ENCODE measurements around the gene TRAPPC2L. TPM values are rescaled to one million over a fixed set of nuclear protein-coding genes. Genes with fewer than 3 reads are reported as not detected.

Gene TRAPPC2L
- total RNA-seq, 1 donor from 2014 or later = 39.9 TPM

- no peak for DNase-seq (ENCODE audit: low spot score)
Measured at GRCh38 chr16:88874938-88875599, 18.1 kb downstream of the TRAPPC2L start.

GRCh38 chr16:88875703-88876234 is 18.8 kb downstream of the TRAPPC2L start:
- no peak for DNase-seq (ENCODE audit: low spot score)

GRCh38 chr16:88876942-88877526 is 20.1 kb downstream of the TRAPPC2L start:
- no peak for DNase-seq (ENCODE audit: low spot score)

- DNase-seq (ENCODE audit: low spot score) = no peak
Measured at GRCh38 chr16:88877564-88878289, 20.8 kb downstream of the TRAPPC2L start.

GRCh38 chr16:88878356-88878755 is 21.4 kb downstream of the TRAPPC2L start:
- DNase-seq (ENCODE audit: low spot score) = no peak

GRCh38 chr16:88878967-88879787 is 22.2 kb downstream of the TRAPPC2L start:
- DNase-seq (ENCODE audit: low spot score) = no peak

- no peak for DNase-seq (ENCODE audit: low spot score)
Measured at GRCh38 chr16:88879788-88880055, 22.8 kb downstream of the TRAPPC2L start.

GRCh38 chr16:88880226-88881006 is 23.5 kb downstream of the TRAPPC2L start:
- no peak for DNase-seq (ENCODE audit: low spot score)

- no peak for DNase-seq (ENCODE audit: low spot score)
Measured at GRCh38 chr16:88881007-88881615, 24.2 kb downstream of the TRAPPC2L start.

GRCh38 chr16:88881675-88882357 is 24.9 kb downstream of the TRAPPC2L start:
- no peak for DNase-seq (ENCODE audit: low spot score)

GRCh38 chr16:88882358-88883030 is 25.6 kb downstream of the TRAPPC2L start:
- no peak for DNase-seq (ENCODE audit: low spot score)

GRCh38 chr16:88883117-88883895 is 26.4 kb downstream of the TRAPPC2L start:
- no peak for DNase-seq (ENCODE audit: low spot score)

- DNase-seq (ENCODE audit: low spot score) = no peak
Measured at GRCh38 chr16:88883946-88884345, 27.0 kb downstream of the TRAPPC2L start.

- no peak for DNase-seq (ENCODE audit: low spot score)
Measured at GRCh38 chr16:88884569-88885271, 27.8 kb downstream of the TRAPPC2L start.

- no peak for DNase-seq (ENCODE audit: low spot score)
Measured at GRCh38 chr16:88885693-88886280, 28.9 kb downstream of the TRAPPC2L start.

GRCh38 chr16:88886420-88886844 is 29.5 kb downstream of the TRAPPC2L start:
- DNase-seq (ENCODE audit: low spot score) = no peak

GRCh38 chr16:88886845-88887521 is 30.1 kb downstream of the TRAPPC2L start:
- no peak for DNase-seq (ENCODE audit: low spot score)

Measured in mesenteric fat pad (tissue), 1 donor.